GM12874 (cell line): Measurements from ENCODE around the gene SERPINE1.

Experiments used
- TF ChIP-seq, protein P1 (sequence below): IDR thresholded peaks from 2 replicates; pipeline ENCODE4 v1.5.1; 2011; ENCODE audit warnings: low read depth, mild to moderate bottlenecking, control low read depth, low read length, moderate library complexity; ENCODE audit not compliant: insufficient read depth

SERPINE1 gene

DNA sequence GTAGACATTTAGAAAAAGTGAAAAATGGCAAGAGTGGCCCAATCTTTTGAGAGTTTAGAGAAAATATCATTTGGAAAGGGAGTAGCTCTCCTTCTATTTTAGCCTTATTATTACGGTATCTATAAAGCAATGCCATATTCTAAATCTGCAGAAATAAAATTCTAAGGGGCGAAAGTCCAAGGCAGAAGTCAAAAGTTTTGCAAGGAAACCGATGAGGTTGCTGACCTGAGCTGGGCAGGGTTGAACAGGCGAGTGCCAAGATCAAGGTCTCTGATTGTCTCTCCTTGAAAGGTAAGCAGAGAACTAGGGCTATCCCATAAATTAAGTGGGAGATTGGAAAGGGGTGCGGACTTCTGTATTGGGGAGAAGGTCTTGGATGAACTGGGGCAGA is 30.0 kb upstream of the SERPINE1 start:
- TF ChIP-seq, protein P1, sequence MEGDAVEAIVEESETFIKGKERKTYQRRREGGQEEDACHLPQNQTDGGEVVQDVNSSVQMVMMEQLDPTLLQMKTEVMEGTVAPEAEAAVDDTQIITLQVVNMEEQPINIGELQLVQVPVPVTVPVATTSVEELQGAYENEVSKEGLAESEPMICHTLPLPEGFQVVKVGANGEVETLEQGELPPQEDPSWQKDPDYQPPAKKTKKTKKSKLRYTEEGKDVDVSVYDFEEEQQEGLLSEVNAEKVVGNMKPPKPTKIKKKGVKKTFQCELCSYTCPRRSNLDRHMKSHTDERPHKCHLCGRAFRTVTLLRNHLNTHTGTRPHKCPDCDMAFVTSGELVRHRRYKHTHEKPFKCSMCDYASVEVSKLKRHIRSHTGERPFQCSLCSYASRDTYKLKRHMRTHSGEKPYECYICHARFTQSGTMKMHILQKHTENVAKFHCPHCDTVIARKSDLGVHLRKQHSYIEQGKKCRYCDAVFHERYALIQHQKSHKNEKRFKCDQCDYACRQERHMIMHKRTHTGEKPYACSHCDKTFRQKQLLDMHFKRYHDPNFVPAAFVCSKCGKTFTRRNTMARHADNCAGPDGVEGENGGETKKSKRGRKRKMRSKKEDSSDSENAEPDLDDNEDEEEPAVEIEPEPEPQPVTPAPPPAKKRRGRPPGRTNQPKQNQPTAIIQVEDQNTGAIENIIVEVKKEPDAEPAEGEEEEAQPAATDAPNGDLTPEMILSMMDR = no peak

DNA sequence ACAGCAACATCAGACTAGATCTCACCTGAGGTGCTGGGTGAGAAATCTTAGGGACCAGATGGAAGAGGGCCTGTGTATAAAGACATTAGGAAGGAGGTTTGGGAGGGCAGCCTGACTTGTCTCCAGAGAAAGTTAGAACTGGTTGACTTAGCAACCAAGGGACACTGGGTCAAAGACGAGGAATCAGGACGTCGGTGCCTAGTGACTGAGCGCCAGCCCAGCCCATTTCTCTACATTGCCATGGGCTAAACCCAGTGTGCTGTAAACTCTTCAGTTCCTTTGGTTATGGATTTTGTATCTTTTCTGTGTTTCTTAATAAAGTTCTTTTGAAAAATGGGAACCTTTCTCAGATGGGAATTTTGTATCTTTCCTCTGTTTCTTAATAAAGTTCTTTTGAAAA is 29.3 kb upstream of the SERPINE1 start:
- TF ChIP-seq, protein P1 = no peak

- TF ChIP-seq, protein P1 = no peak
These were observed 26.7 kb upstream of the SERPINE1 start for GRCh38 chr7:101099969-101100781.

GRCh38 chr7:101100858-101101847 is 25.8 kb upstream of the SERPINE1 start:
- TF ChIP-seq, protein P1 = no peak

DNA sequence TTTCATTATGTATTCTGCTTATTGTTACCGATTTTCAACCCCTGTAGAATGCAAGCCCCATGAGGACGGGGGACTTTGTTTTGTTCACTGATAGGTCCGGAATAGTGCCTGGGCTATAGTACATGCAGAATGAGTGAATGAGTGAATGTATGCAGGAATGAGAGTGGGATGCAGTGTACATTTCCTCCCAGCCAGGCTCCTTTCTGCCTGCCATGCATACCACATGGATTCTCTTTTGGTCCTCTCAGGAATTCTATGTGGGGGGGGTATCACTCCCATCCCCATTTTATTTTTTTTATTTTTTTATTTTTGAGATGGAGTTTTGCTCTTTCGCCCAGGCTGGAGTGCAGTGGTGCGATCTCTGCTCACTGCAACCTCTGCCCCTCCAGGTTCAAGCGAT is 24.9 kb upstream of the SERPINE1 start:
- TF ChIP-seq, protein P1 = no peak

- TF ChIP-seq, protein P1 = no peak
These were observed 22.7 kb upstream of the SERPINE1 start for GRCh38 chr7:101104193-101104713.

GRCh38 chr7:101104799-101105198 is 22.1 kb upstream of the SERPINE1 start:
- TF ChIP-seq, protein P1 = no peak
